B cell (primary cell): ENCODE results near the gene ABHD5.

Experiments
- CTCF ChIP-seq: fragments of 200-600 bp; IDR thresholded peaks from one replicate; pipeline ENCODE4 v1.8.0; 2022; ENCODE audit warnings: antibody characterized with exemption, mild to moderate bottlenecking
- EZH2 ChIP-seq: IDR thresholded peaks from 2 replicates; pipeline ENCODE4 v1.6.1; 2012; ENCODE audit warnings: borderline replicate concordance, low read depth, mild to moderate bottlenecking, moderate library complexity, low read length; ENCODE audit not compliant: insufficient read depth, poor library complexity, severe bottlenecking

- no peak for TF ChIP-seq CTCF
- no peak for TF ChIP-seq EZH2
Observed at GRCh38 chr3:43769885-43770425, 79.2 kb downstream of the ABHD5 start.
